Activated T-cell treated with anti-CD3 and anti-CD28 coated beads, Interleukin-2, amount 50 U/mL, for 72 hours (primary cell): ENCODE data around the gene ARAP2. TPM values are rescaled to one million over a fixed set of nuclear protein-coding genes. Genes with fewer than 3 reads are reported as not detected.
"Not testable (repeated sequence)": the region's sequence is repeated elsewhere in the genome, so short reads cannot be mapped to it uniquely, and the experiment has no call there.

Source experiments
- ATAC-seq, 2 donors: fragments of 150-1000 bp; cut with Tn5 transposase; replicated peaks in 1 of 2; 2 replicates each; pipeline ENCODE4 v1.10.0; 2021; ENCODE audit warnings: moderate library complexity in 2 of 2, mild to moderate bottlenecking in 1 of 2
- DNase-seq, 2 donors: peaks; one replicate each; pipeline ENCODE4 v3.0.0; 2021 to 2022; ENCODE audit warnings: mixed read lengths in 1 of 2
- H3K27ac Mint-ChIP-seq: one replicate; pipeline ENCODE4 v1.8.0; 2022; ENCODE audit warnings: mild to moderate bottlenecking, moderate library complexity, mixed read lengths
- H3K27me3 Mint-ChIP-seq: one replicate; pipeline ENCODE4 v1.8.0; 2022; ENCODE audit warnings: low read depth, mixed read lengths
- H3K36me3 Mint-ChIP-seq, 2 donors: one replicate each; pipeline ENCODE4 v1.8.0; 2022; ENCODE audit warnings: mixed read lengths in 2 of 2, mild to moderate bottlenecking in 1 of 2; ENCODE audit not compliant: insufficient read depth in 2 of 2
- H3K4me1 Mint-ChIP-seq: one replicate; pipeline ENCODE4 v1.8.0; 2022; ENCODE audit warnings: low read depth, mixed read lengths
- H3K4me3 Mint-ChIP-seq, 2 donors: one replicate each; pipeline ENCODE4 v1.8.0; 2022; ENCODE audit warnings: mild to moderate bottlenecking in 2 of 2, mixed read lengths in 2 of 2, moderate library complexity in 2 of 2
- H3K9me3 Mint-ChIP-seq, 2 donors: one replicate each; pipeline ENCODE4 v1.8.0; 2022; ENCODE audit warnings: mixed read lengths in 2 of 2
- total RNA-seq, 2 donors: library from RNA; stranded (reverse); gene quantifications; one replicate each; pipeline ENCODE4 v1.2.3, GENCODE V29; 2022

ARAP2 gene
- total RNA-seq, 2 donors from 2014 or later, result 70.8 to 96.5 TPM

DNA sequence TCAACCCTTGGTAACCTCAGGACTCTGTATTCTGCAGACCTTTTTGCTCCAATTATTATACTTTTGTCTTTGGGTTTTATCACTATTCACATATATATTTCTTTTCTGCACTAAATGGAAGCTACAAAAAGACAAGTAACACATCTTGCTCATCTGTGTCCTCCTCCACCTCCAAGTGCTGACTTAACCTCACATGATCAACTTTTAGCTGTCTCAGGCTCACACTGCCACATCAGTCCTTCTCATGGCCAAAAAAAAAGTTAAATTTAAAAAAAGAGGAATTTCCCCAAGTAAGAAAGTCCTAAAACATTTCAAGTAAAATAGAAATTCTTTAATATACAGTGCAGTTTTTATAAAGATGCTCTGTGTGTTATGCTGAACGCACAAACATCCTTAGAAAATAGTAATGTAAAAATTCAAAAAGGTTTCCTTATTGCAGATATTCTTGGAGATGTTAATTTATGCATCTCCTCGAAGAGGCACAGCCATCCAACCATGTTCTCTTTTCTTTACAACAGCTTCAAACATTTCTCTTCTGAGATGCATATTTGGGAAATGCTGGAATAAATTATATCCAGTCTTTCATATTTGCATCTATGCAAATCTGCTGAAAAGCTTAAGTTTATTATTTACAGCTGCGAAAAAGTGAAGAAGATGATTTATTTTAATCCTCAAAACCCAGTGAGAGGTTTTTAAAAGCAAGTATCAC lies 37.6 kb downstream of the ARAP2 start:
- H3K27me3 Mint-ChIP-seq, result no peaks in the 10 kb centered on the region
- no peaks in the 10 kb centered on the region for H3K9me3 Mint-ChIP-seq
- H3K4me1 Mint-ChIP-seq, result peaks cover 58% of the 10 kb centered on the region
- H3K36me3 Mint-ChIP-seq, result peaks cover 6 to 41% of the 10 kb centered on the region in 2 donors
- no peak for DNase-seq
- H3K27ac Mint-ChIP-seq, result no peak overlapping the region
- no peak overlapping the region for H3K4me3 Mint-ChIP-seq
- ATAC-seq, result no peak

DNA sequence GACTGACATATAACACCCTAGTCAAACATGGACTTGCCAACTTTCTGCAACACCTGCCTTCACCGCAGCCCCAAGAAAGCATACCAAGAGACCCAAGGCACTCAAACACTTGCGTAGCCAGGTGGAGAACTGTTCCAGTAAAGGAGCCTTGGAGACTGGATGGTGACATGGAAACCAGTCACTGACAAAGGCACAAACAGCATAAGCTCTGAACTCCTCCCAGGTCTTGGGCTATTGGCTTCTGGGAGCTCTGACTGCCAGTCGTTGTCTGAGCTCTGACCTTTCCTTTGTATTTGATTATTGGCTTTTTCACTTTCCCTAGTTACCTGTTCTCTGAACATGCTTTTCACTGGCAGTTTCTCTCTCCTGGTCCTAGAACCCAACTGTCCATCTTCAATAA lies 38.3 kb downstream of the ARAP2 start:
- H3K4me3 Mint-ChIP-seq, result no peak overlapping the region
- no peaks in the 10 kb centered on the region for H3K27me3 Mint-ChIP-seq
- no peak for ATAC-seq
- H3K27ac Mint-ChIP-seq, result no peak overlapping the region
- peaks cover 5 to 36% of the 10 kb centered on the region in 2 donors for H3K36me3 Mint-ChIP-seq
- H3K9me3 Mint-ChIP-seq, result no peaks in the 10 kb centered on the region
- H3K4me1 Mint-ChIP-seq, result peaks cover 51% of the 10 kb centered on the region
- DNase-seq, result no peak

DNA sequence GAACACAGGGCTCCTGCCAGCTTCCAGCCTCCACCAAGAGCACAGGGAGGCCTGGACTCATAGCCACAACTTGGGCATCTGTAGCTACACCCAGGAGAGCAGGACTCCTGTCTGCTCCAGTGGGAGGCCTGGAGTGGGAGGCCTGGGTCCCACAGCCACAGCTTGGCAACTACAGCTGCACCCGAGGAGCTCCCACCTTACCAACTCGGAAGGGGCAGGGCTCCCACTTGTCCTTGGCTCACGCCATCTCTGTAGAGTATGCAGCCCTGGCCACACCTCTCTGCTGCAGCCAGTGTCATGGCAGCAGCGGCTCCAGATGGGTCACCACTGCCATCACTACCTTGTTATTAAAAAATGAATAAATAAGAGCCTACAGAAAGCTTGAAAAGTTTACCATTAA lies 45.5 kb downstream of the ARAP2 start:
- no peak overlapping the region for H3K4me3 Mint-ChIP-seq

DNA sequence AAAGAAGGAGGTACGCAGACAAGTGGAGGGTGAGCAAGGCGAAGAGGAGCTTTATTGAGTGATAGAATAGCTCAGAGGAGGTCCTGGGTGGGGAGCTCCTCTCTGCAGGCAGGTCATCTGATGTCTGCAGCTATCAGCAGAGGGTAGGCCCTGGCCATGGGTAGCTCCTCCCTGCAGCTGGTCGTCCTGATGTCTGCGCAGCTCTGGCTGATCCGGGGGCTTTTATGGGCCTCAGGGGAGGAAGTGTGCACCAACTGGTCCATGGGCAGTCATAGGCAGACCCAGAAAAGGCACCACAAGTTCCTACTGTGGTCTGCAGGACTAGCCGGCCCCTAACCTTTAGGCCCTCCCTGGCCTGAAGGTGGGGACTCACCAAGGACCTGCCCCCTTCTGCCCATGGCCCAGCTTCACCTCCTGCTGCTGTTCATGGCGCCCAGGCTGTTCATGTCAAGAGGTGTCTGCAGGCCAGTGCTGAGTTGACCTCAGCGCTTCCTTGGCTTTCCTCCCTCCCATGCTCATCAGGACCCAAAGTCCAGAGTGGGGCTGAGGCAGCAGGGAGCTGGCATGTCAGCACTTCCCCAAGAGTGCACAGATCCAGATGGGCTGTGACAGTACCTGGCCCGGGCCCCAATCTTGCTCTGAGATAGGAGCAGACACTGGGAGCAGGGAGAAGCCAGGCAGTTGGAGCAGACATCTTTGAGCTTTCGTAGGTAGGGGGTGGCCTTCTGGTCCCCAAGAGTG lies 46.1 kb downstream of the ARAP2 start:
- Mint-ChIP-seq H3K4me1 (peaks cover 14% of the 10 kb centered on the region), H3K27ac (no peak overlapping the region), H3K27me3 (no peaks in the 10 kb centered on the region), H3K36me3 (peaks cover 0 to 3% of the 10 kb centered on the region in 2 donors), H3K4me3 (no peak overlapping the region), H3K9me3 (no peaks in the 10 kb centered on the region)
- ATAC-seq (peak in 1 of 2 donors; percentile 17), DNase-seq (no peak)

More for the DNA sequence above, 45.5 kb downstream of the ARAP2 start:
- DNase-seq (no peak), ATAC-seq (no peak)
- no peak overlapping the region for H3K27ac Mint-ChIP-seq
- peaks cover 14% of the 10 kb centered on the region for H3K4me1 Mint-ChIP-seq
- H3K9me3 Mint-ChIP-seq, result no peaks in the 10 kb centered on the region
- no peaks in the 10 kb centered on the region for H3K27me3 Mint-ChIP-seq
- H3K36me3 Mint-ChIP-seq, result peaks cover under 1 to 8% of the 10 kb centered on the region in 2 donors

DNA sequence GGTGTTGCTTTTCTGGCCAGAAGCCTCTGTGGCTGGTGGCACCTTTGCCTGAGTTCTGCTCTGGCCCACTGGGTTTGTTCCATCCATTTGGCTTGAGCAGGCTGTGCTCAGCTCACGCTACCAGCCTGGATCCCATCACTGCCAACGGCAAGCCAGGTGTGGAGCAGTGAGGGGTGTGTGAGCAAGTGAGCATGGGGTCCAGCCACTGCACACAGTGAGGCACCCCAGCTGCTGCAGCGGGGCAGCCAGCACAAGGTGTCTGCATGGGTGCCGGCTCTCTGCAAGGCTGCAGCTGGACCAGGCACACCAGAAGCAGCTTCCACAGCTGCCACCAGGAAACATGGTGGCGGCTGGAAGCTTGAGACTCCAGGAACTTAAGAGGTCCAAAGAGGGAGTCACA lies 46.8 kb downstream of the ARAP2 start:
- H3K4me3 Mint-ChIP-seq, result no peak overlapping the region
- DNase-seq, result no peak
- H3K9me3 Mint-ChIP-seq, result no peaks in the 10 kb centered on the region
- H3K36me3 Mint-ChIP-seq, result peaks cover 0 to 3% of the 10 kb centered on the region in 2 donors
- peaks cover 14% of the 10 kb centered on the region for H3K4me1 Mint-ChIP-seq
- ATAC-seq, result no peak
- no peaks in the 10 kb centered on the region for H3K27me3 Mint-ChIP-seq
- no peak overlapping the region for H3K27ac Mint-ChIP-seq

DNA sequence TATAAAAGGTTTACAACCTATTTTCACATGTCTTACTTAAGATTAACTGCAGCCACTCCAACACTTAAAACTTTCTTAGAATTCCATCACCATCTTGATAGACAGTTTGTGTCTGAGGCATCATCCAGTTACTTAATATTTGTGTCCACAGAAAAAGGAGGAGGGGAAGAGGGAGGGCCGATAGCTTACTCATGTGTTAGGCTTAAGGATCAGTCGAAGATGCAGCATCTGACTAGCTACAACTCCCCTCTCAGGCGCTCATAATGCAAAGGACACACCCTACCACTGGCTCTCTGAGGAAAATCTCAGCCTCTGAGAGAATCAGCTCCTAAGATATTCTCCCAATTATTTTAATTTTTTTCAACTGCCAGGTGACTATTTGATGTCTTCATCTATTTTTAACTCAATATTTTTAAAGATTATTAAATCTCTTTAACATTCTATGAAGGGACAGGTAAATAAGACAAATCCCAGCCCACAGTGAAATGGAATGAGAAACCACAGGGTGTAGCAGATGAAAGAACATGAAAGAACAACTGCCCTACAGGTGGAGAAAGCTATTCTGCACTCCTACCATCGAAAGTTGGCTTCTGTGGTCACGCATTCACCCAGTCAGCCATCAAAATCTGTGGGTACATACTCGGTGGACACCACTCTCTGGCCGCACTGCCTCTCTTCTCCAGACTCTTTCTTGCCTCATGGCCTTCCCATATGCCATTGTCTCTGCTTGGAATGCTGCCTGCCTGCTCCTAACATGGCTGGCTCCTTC lies 48.0 kb downstream of the ARAP2 start:
- H3K36me3 Mint-ChIP-seq, result peaks cover 3 to 7% of the 10 kb centered on the region in 2 donors
- DNase-seq (no peak), ATAC-seq (no peak)
- peaks cover 14% of the 10 kb centered on the region for H3K4me1 Mint-ChIP-seq
- no peaks in the 10 kb centered on the region for H3K9me3 Mint-ChIP-seq
- no peak overlapping the region for H3K27ac Mint-ChIP-seq
- H3K4me3 Mint-ChIP-seq, result no peak overlapping the region
- H3K27me3 Mint-ChIP-seq, result no peaks in the 10 kb centered on the region

DNA sequence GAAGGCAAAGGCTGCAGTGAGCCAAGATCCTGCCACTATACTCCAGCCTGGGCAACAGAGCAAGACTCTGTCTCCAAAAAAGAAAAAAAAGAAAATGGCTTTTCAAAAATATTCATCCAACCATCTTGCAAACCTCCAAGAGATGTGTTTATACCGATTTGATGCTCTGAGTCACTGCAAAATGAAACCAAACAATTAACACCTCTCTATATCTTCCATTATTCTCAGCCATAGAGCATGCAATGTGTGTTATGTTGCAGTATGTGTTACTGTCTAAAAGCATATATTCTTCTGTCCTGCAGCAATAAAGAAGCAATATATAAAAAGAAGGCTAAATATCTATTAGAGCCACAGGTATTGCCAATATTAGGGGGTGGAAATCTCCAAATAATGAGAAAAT lies 51.4 kb downstream of the ARAP2 start:
- DNase-seq, result no peak
- Mint-ChIP-seq H3K4me1 (peaks cover 34% of the 10 kb centered on the region), H3K36me3 (peaks cover 9 to 10% of the 10 kb centered on the region in 2 donors), H3K9me3 (no peaks in the 10 kb centered on the region), H3K27ac (no peak overlapping the region), H3K27me3 (no peaks in the 10 kb centered on the region), H3K4me3 (no peak overlapping the region)
- no peak for ATAC-seq

DNA sequence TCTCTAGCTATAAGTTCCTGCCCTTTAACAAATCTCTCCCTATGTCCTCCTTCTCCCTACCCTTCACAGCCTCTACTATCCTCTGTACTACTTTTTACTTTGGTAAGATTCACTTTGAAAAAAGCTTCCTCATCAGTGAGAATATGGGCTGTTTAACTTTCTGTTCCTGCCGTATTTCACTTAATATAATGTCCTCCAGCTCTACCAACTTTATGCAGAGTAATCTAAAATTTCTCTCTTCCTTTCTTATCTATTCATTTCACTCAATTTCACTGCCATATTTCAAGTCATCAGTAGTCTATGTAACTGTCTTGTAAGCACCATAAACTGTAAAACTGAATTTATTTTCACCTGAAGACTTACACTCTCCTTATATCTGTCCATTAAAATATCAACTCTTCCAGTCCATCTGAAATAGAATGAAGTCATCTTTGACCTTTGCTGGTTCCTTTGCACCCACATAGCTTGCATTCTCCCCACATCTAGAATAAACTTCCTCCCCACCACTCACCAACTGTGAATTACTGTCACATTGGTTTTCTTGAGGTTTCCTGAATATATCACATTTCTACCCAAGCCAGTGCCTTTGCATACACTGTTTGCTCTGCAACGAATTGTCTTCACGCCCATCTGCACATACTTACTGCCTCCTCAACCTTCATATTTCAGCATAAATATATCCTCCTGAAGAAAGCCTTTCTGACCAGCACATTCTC lies 54.6 kb downstream of the ARAP2 start:
- Mint-ChIP-seq H3K9me3 (no peaks in the 10 kb centered on the region), H3K36me3 (peaks cover 9 to 11% of the 10 kb centered on the region in 2 donors), H3K4me3 (peak overlapping the region; percentile 30 to 50), H3K4me1 (peaks cover 20% of the 10 kb centered on the region), H3K27ac (peak overlapping the region; percentile 48), H3K27me3 (no peaks in the 10 kb centered on the region)
- DNase-seq, result peak in 1 of 2 donors; percentile 6
- ATAC-seq, result peak; percentile 86 to 87

DNA sequence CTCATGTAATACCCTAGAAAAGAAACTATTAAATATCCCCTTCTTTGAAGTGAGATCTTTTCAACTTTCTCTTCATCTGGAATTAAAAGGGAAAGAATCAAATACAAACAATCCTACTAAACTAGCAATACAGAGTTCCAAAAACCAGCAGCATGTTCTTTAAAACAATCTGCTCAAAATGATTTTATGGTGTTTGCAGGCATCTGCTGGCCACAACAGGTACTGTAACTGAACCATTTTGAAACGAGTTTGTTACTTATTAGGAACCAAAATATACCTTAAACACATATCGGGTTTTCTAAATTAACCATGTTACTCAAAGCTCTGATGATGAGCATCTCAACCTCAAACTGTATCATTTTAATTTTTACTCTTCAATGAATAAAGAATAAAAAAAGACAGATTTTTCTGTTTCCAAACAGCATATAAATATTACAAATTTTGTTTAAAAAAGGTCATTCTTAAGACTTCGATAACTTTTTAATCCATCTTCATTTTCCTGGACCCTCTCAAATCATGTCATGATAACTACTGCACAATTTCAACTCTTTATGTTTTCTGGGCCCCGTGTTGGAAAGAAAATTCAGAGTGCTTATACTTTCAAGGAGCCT lies 56.5 kb downstream of the ARAP2 start:
- ATAC-seq, result no peak
- no peaks in the 10 kb centered on the region for H3K27me3 Mint-ChIP-seq
- H3K27ac Mint-ChIP-seq, result peak overlapping the region; percentile 46
- H3K9me3 Mint-ChIP-seq, result no peaks in the 10 kb centered on the region
- DNase-seq, result no peak
- H3K4me3 Mint-ChIP-seq, result no peak overlapping the region
- peaks cover 9 to 11% of the 10 kb centered on the region in 2 donors for H3K36me3 Mint-ChIP-seq
- peaks cover 21% of the 10 kb centered on the region for H3K4me1 Mint-ChIP-seq

DNA sequence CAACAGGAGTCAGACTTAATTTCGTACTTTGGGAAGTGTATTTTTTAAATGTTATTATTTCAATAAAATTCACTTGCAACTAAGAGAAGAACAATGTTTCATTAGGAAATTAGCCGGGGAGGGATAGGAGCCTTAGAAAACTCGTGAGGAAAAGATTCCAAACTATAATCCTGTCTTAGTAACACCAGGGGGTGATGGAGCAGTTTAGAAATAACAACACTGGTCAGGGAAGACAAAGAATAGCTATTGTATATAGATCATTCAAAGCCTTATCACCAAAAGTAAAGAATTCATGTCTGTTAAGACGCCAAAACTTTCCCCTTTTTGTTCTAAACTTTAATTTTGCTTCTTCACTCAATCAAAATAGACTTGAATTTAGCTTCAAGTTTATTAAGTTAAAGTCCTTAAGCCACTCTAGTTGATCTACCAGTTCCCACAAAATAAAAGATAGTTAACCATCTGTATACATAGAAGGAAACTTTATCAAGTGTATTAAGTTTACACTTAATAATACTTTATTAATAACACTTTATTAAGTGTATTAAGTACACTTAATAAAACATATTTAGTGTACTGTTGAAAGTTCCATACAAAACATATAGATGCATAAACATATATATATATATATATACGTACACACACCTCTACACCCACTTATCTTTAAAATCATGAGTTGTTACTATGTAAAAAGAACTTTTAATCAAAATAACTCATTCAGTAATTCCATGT lies 60.5 kb downstream of the ARAP2 start:
- no peaks in the 10 kb centered on the region for H3K27me3 Mint-ChIP-seq
- ATAC-seq, result no peak
- H3K27ac Mint-ChIP-seq, result peak overlapping the region; percentile 73
- peaks cover 5% of the 10 kb centered on the region for H3K4me1 Mint-ChIP-seq
- no peak overlapping the region for H3K4me3 Mint-ChIP-seq
- DNase-seq, result no peak
- no peaks in the 10 kb centered on the region for H3K9me3 Mint-ChIP-seq
- H3K36me3 Mint-ChIP-seq, result peaks cover 4 to 15% of the 10 kb centered on the region in 2 donors

DNA sequence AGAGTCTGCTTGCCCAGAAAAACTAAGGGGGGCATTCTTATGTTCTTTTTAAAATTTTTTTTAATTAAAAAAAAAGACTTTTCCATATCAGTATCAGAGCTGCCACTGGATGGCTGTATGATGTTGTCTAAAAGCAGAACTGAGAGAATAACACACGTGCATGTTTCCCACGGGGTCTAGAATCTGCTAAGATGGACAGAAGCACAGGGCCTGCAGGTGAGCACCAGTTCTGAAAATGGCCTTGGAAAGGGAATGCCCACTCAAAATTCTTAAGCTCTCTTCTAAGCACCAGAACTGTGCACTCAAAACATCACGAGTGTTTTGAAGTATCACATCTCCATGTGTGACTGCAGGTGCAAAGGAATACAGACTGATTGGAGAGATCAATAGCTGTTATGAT lies 61.1 kb downstream of the ARAP2 start:
- Mint-ChIP-seq H3K9me3 (no peaks in the 10 kb centered on the region), H3K4me1 (peaks cover 5% of the 10 kb centered on the region), H3K4me3 (no peak overlapping the region), H3K27ac (no peak overlapping the region), H3K27me3 (no peaks in the 10 kb centered on the region), H3K36me3 (peaks cover 4 to 20% of the 10 kb centered on the region in 2 donors)
- DNase-seq, result no peak
- ATAC-seq, result no peak

DNA sequence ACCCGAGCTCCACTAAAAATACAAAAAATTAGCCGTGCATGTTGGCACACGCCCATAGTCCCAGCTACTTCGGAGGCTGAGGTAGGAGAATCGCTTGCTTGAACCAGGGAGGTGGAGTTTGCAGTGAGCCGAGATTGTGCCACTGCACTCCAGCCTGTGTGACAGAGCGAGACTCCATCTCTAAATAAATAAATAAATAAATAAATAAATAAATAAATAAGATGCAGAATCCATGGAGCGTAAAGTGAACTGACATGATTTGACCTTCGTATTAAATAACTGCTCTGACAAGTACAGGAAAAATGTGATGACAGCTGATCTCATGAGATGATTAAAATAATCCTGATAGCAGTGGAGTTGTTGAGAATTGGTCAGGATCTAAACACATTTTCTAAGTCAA lies 62.0 kb downstream of the ARAP2 start:
- H3K27ac Mint-ChIP-seq, H3K4me1 Mint-ChIP-seq: not testable (repeated sequence)

More for the DNA sequence above, 62.0 kb downstream of the ARAP2 start:
- ATAC-seq, H3K27me3 Mint-ChIP-seq, H3K9me3 Mint-ChIP-seq, DNase-seq, H3K4me3 Mint-ChIP-seq: not testable (repeated sequence)
- H3K36me3 Mint-ChIP-seq, result peaks cover 4 to 20% of the 10 kb centered on the region in 2 donors
